Forelimb muscle (tissue), 1 donor: ENCODE data around the gene FAM184A. TPM values are rescaled to one million over a fixed set of nuclear protein-coding genes. Genes with fewer than 3 reads are reported as not detected.

Source experiments
- DNase-seq: peaks from one replicate; pipeline ENCODE4 v3.0.0-alpha.2; 2013; ENCODE audit warnings: low read depth
- polyA plus RNA-seq: library from polyadenylated mRNA; unstranded; fragments of 120-200 nt; gene quantifications from one replicate; pipeline ENCODE4 v1.2.1, GENCODE V29; 2013; ENCODE audit not compliant: insufficient read length

The FAM184A gene
- polyA plus RNA-seq, 1 donor: 13.0 TPM

- no peak for DNase-seq
These were observed 115.5 kb downstream of the FAM184A start for GRCh38 chr6:118963003-118963402.

- no peak for DNase-seq
These were observed 118.6 kb downstream of the FAM184A start for GRCh38 chr6:118959903-118960302.

- DNase-seq: peak; percentile 5
These were observed 125.1 kb downstream of the FAM184A start for GRCh38 chr6:118953391-118953790.

GRCh38 chr6:118952683-118953082, 125.8 kb downstream of the FAM184A start:
- DNase-seq: no peak

- DNase-seq: no peak
These were observed 133.2 kb downstream of the FAM184A start for GRCh38 chr6:118945217-118945616.

- no peak for DNase-seq
These were observed 137.7 kb downstream of the FAM184A start for GRCh38 chr6:118940770-118941169.

- no peak for DNase-seq
These were observed 138.8 kb downstream of the FAM184A start for GRCh38 chr6:118939683-118940082.

- no peak for DNase-seq
These were observed 142.3 kb downstream of the FAM184A start for GRCh38 chr6:118935978-118936703.

GRCh38 chr6:118935331-118935668, 143.2 kb downstream of the FAM184A start:
- DNase-seq: peak; percentile 6

- peak; percentile 62 for DNase-seq
These were observed 143.8 kb downstream of the FAM184A start, which contains the start of gene MCM9 for GRCh38 chr6:118934461-118935330. Gene MCM9 (minus strand): TSS chr6:118935159. CDS start chr6:118931723, 3,436 bp downstream.

- DNase-seq: no peak
These were observed 144.5 kb downstream of the FAM184A start for GRCh38 chr6:118933855-118934460.

- DNase-seq: no peak
These were observed 146.0 kb downstream of the FAM184A start for GRCh38 chr6:118932421-118932820.

GRCh38 chr6:118931436-118931835, 147.0 kb downstream of the FAM184A start:
- DNase-seq: no peak

GRCh38 chr6:118930680-118931079, 147.8 kb downstream of the FAM184A start:
- DNase-seq: no peak

GRCh38 chr6:118923035-118923434, 155.4 kb downstream of the FAM184A start:
- no peak for DNase-seq

- DNase-seq: no peak
These were observed 157.4 kb downstream of the FAM184A start for GRCh38 chr6:118921084-118921483.

- no peak for DNase-seq
These were observed 160.1 kb downstream of the FAM184A start for GRCh38 chr6:118918329-118918725.

GRCh38 chr6:118917546-118918328, 160.7 kb downstream of the FAM184A start:
- no peak for DNase-seq

- no peak for DNase-seq
These were observed 163.9 kb downstream of the FAM184A start for GRCh38 chr6:118914598-118914997.

GRCh38 chr6:118913161-118913560, 165.3 kb downstream of the FAM184A start:
- no peak for DNase-seq

GRCh38 chr6:118912646-118913045, 165.8 kb downstream of the FAM184A start:
- no peak for DNase-seq
